K562 (cell line): Measurements from ENCODE around the gene ARMH1. TPM values are rescaled to one million over a fixed set of nuclear protein-coding genes. Genes with fewer than 3 reads are reported as not detected.

ENCODE experiments used
- DACH1 ChIP-seq: fragments of 450-650 bp; IDR thresholded peaks from 2 replicates; pipeline ENCODE4 v1.6.1; 2018; ENCODE audit not compliant: partially characterized antibody
- ELF1 ChIP-seq: fragments of 200-800 bp; sonication (Bioruptor generic); IDR thresholded peaks from 2 replicates; pipeline ENCODE4 v1.6.1; 2016; ENCODE audit warnings: missing genetic modification characterization, missing compliant biosample characterization
- FOXJ3 ChIP-seq: sonication (generic); formaldehyde crosslinking; IDR thresholded peaks from 2 replicates; pipeline ENCODE4 v1.4.0; 2020; ENCODE audit warnings: mild to moderate bottlenecking, missing genetic modification reagents
- LEF1 ChIP-seq: fragments of 450-650 bp; IDR thresholded peaks from 2 replicates; pipeline ENCODE4 v1.6.1; 2016; ENCODE audit warnings: mild to moderate bottlenecking
- NR4A1 ChIP-seq, 2 experiments: fragments of 250-450 bp in 1 of 2; fragments of 450-650 bp in 1 of 2; sonication (Bioruptor Pico) in 1 of 2; IDR thresholded peaks; 2 replicates each; pipeline versions ENCODE4 v1.4.0 to v1.6.1; 2016 to 2020; ENCODE audit warnings: mild to moderate bottlenecking in 2 of 2, missing compliant biosample characterization in 1 of 2, missing genetic modification characterization in 1 of 2, moderate library complexity in 1 of 2
- PHB2 ChIP-seq: fragments of 450-650 bp; IDR thresholded peaks from 2 replicates; pipeline ENCODE4 v1.6.1; 2017; ENCODE audit warnings: low read depth
- PHF8 ChIP-seq: fragments of 200-600 bp; sonication (generic); IDR thresholded peaks from 2 replicates; pipeline ENCODE4 v1.6.1; 2012; ENCODE audit warnings: mixed run types, mild to moderate bottlenecking, inconsistent platforms, low read length, moderate library complexity, borderline replicate concordance
- POLR2G ChIP-seq: fragments of 200-400 bp; formaldehyde crosslinking; IDR thresholded peaks from 2 replicates; pipeline ENCODE4 v1.6.1; 2017; ENCODE audit warnings: low read depth, mild to moderate bottlenecking, antibody characterized with exemption, low read length, moderate library complexity
- RFX5 ChIP-seq: IDR thresholded peaks from 2 replicates; pipeline ENCODE4 v1.6.1; 2011; ENCODE audit warnings: low read depth, mild to moderate bottlenecking, improper control_type of control experiment, low read length
- SMARCA5 ChIP-seq: fragments of 450-650 bp; IDR thresholded peaks from 2 replicates; pipeline ENCODE4 v1.6.1; 2016
- SREBF2 ChIP-seq: sonication (generic); formaldehyde crosslinking; IDR thresholded peaks from 2 replicates; pipeline ENCODE4 v1.4.0; 2020; ENCODE audit warnings: mild to moderate bottlenecking, missing genetic modification reagents
- TAF7 ChIP-seq: fragments of 450-650 bp; IDR thresholded peaks from 2 replicates; pipeline ENCODE4 v1.6.1; 2016; ENCODE audit warnings: missing genetic modification characterization, missing compliant biosample characterization
- TCF7L2 ChIP-seq: fragments of 150-350 bp; IDR thresholded peaks from 2 replicates; pipeline ENCODE4 v1.6.1; 2016; ENCODE audit warnings: low read depth, mild to moderate bottlenecking, low read length, moderate library complexity
- ZNF41 ChIP-seq: fragments of 250-450 bp; sonication (Bioruptor Pico); conservative IDR thresholded peaks from 2 replicates; pipeline ENCODE4 v1.4.0; 2020; ENCODE audit warnings: mild to moderate bottlenecking
- polyA plus RNA-seq, 8 experiments: library from polyadenylated mRNA; depleted of rRNA in 4 of 8; stranded (reverse) in 5 of 8; unstranded in 3 of 8; fragments of >200 nt; fragmentation: Nextera tagmentation in 2 of 8; fragmentation: Illumina TruSeq in 1 of 8; extraction: Ambion mirVana in 2 of 8; extraction: Trizol in 1 of 8; gene quantifications; 2 replicates each; pipeline versions ENCODE4 v1.2.1 to v1.2.3, GENCODE V29; 2011 to 2014; ENCODE audit warnings: inconsistent platforms in 1 of 8, missing spikeins in 1 of 8
- total RNA-seq, 7 experiments: library from RNA; depleted of rRNA in 6 of 7; stranded (reverse); fragments of >200 nt in 6 of 7; fragmentation: Illumina TruSeq in 2 of 7; extraction: Trizol in 2 of 7; gene quantifications; 2 replicates each; pipeline versions ENCODE4 v1.2.1 to v1.2.3, GENCODE V29; 2011 to 2021; ENCODE audit warnings: low replicate concordance in 1 of 7
- TF ChIP-seq, protein P1 (sequence below): sonication (generic); formaldehyde crosslinking; IDR thresholded peaks from 2 replicates; pipeline ENCODE4 v1.8.0; 2022; ENCODE audit warnings: mild to moderate bottlenecking, missing genetic modification reagents
- TF ChIP-seq, protein P2 (sequence below), 3 experiments: fragments of 200-800 bp in 1 of 3; fragments of 250-450 bp in 1 of 3; fragments of 450-650 bp in 1 of 3; sonication (Bioruptor Pico) in 1 of 3; sonication (Bioruptor generic) in 1 of 3; formaldehyde crosslinking in 1 of 3; IDR thresholded peaks; 2 replicates each; pipeline versions ENCODE4 v1.6.1 to v1.8.0; 2016 to 2022; ENCODE audit warnings: mild to moderate bottlenecking in 2 of 3, missing genetic modification characterization in 2 of 3, missing compliant biosample characterization in 1 of 3, moderate library complexity in 1 of 3
- TF ChIP-seq, protein P3 (sequence below): sonication (generic); formaldehyde crosslinking; IDR thresholded peaks from 2 replicates; pipeline ENCODE4 v1.8.0; 2022; ENCODE audit warnings: mild to moderate bottlenecking, missing genetic modification reagents, borderline replicate concordance
- TF ChIP-seq, protein P4 (sequence below): IDR thresholded peaks from 2 replicates; pipeline ENCODE4 v1.6.1; 2016; ENCODE audit warnings: missing genetic modification characterization, missing compliant biosample characterization

Gene ARMH1
- total and polyA plus RNA-seq, 9 of the 15 experiments (the other 6 are each of a cell fraction or from before 2014, with no cell fraction given) = 0.41 TPM; not detected in 8

DNA sequence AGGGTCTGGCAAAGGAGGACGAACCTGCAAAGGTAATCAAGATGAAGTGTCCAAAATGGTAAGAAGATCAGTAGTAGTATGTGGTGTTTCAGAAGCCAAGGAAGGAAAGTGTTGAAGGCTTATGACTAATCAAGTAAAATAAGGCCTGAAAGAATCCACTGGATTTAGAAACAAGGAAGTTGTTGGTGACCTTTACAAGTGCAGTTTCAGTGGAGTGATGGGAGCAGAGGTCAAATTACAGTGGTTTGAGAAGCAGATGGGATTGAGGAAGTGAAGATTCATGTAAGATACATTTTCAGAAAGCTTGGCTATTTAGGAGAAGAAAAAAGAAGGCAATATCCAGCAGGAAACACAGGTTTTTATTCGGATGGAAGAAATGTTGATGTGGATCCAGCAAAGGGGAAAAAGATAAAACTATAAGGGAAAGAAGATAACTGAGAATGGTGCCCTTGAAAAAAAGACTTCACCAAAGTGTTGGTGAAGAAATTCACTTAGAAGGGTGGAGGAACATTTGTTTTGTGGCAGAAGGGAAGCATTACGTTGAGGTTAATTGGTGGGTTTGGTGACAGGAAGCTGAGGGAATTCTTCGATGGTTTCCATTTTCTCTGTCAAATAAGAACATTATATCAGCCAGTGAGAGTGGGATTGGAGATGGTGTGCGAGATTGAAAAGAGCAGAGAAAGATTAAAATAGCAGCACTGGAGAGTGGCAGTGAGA is 2.1 kb downstream of the ARMH1 start (continued):
- TF ChIP-seq, protein P1, sequence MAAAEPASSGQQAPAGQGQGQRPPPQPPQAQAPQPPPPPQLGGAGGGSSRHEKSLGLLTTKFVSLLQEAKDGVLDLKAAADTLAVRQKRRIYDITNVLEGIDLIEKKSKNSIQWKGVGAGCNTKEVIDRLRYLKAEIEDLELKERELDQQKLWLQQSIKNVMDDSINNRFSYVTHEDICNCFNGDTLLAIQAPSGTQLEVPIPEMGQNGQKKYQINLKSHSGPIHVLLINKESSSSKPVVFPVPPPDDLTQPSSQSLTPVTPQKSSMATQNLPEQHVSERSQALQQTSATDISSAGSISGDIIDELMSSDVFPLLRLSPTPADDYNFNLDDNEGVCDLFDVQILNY (CRISPR knock-in tag) = no peak
- no peak for TF ChIP-seq DACH1
- TF ChIP-seq, protein P2, sequence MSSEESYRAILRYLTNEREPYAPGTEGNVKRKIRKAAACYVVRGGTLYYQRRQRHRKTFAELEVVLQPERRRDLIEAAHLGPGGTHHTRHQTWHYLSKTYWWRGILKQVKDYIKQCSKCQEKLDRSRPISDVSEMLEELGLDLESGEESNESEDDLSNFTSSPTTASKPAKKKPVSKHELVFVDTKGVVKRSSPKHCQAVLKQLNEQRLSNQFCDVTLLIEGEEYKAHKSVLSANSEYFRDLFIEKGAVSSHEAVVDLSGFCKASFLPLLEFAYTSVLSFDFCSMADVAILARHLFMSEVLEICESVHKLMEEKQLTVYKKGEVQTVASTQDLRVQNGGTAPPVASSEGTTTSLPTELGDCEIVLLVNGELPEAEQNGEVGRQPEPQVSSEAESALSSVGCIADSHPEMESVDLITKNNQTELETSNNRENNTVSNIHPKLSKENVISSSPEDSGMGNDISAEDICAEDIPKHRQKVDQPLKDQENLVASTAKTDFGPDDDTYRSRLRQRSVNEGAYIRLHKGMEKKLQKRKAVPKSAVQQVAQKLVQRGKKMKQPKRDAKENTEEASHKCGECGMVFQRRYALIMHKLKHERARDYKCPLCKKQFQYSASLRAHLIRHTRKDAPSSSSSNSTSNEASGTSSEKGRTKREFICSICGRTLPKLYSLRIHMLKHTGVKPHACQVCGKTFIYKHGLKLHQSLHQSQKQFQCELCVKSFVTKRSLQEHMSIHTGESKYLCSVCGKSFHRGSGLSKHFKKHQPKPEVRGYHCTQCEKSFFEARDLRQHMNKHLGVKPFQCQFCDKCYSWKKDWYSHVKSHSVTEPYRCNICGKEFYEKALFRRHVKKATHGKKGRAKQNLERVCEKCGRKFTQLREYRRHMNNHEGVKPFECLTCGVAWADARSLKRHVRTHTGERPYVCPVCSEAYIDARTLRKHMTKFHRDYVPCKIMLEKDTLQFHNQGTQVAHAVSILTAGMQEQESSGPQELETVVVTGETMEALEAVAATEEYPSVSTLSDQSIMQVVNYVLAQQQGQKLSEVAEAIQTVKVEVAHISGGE (CRISPR knock-in tag; IDR thresholded peaks at IDR 0.05) = no peak
- TF ChIP-seq LEF1 = peak; percentile 64; the same call in 1 of the 2 replicates
- no peak for TF ChIP-seq TCF7L2
- TF ChIP-seq, protein P3, sequence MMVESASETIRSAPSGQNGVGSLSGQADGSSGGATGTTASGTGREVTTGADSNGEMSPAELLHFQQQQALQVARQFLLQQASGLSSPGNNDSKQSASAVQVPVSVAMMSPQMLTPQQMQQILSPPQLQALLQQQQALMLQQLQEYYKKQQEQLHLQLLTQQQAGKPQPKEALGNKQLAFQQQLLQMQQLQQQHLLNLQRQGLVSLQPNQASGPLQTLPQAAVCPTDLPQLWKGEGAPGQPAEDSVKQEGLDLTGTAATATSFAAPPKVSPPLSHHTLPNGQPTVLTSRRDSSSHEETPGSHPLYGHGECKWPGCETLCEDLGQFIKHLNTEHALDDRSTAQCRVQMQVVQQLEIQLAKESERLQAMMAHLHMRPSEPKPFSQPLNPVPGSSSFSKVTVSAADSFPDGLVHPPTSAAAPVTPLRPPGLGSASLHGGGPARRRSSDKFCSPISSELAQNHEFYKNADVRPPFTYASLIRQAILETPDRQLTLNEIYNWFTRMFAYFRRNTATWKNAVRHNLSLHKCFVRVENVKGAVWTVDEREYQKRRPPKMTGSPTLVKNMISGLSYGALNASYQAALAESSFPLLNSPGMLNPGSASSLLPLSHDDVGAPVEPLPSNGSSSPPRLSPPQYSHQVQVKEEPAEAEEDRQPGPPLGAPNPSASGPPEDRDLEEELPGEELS = no peak
- no peak for TF ChIP-seq RFX5
- TF ChIP-seq PHB2 = no peak
- TF ChIP-seq NR4A1 (CRISPR knock-in tag; IDR thresholded peaks at IDR 0.05) = no peak
- TF ChIP-seq NR4A1 (tag; IDR thresholded peaks at IDR 0.05) = no peak
- peak; percentile 67; the same call in 1 of the 2 replicates for TF ChIP-seq ELF1 (tag)
- TF ChIP-seq FOXJ3 (CRISPR knock-in tag) = no peak
- TF ChIP-seq ZNF41 (CRISPR knock-in tag) = no peak
- TF ChIP-seq, protein P4, sequence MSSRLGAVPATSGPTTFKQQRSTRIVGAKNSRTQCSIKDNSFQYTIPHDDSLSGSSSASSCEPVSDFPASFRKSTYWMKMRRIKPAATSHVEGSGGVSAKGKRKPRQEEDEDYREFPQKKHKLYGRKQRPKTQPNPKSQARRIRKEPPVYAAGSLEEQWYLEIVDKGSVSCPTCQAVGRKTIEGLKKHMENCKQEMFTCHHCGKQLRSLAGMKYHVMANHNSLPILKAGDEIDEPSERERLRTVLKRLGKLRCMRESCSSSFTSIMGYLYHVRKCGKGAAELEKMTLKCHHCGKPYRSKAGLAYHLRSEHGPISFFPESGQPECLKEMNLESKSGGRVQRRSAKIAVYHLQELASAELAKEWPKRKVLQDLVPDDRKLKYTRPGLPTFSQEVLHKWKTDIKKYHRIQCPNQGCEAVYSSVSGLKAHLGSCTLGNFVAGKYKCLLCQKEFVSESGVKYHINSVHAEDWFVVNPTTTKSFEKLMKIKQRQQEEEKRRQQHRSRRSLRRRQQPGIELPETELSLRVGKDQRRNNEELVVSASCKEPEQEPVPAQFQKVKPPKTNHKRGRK (tag) = peak; percentile 55
- TF ChIP-seq TAF7 = no peak
- no peak for TF ChIP-seq SMARCA5
- TF ChIP-seq SREBF2 (CRISPR knock-in tag) = no peak
- no peak for TF ChIP-seq PHF8
- no peak for TF ChIP-seq POLR2G
